ENCODE measurements around the gene EXOC3L1. TPM values are rescaled to one million over a fixed set of nuclear protein-coding genes. Genes with fewer than 3 reads are reported as not detected.

EXOC3L1 gene
- total and polyA plus RNA-seq, 12 donors: 1.8 to 8.8 (median 3.2) TPM

- Histone ChIP-seq H3K36me3 (peaks cover 0 to 52% (median 21%) of the 10 kb centered on the region in 9 donors), H3K4me3 (peak overlapping the region in 7 of 10 donors; percentile 60 to 84 (median 67)), H3K27ac (peak overlapping the region in 5 of 10 donors; percentile 64 to 89 (median 86)), H3K9me3 (no peaks in the 10 kb centered on the region), H3K4me1 (peaks cover 2 to 22% (median 13%) of the 10 kb centered on the region in 9 donors), H3K27me3 (peaks cover 0 to 30% (median 0%) of the 10 kb centered on the region in 7 donors)
- TF ChIP-seq CTCF (IDR thresholded peaks at IDR 0.05): peak in 1 of 9 donors; percentile 12
- 62 to 68% methylated on average over 77 of the region's 77 CpGs for WGBS, 2 donors
- intact Hi-C loops (cut with DNase I): loop anchor here in 5 of 10 donors (2.0 to 10.0 kb wide), 5 partner anchors 35 to 172 kb away; no protein-coding TSS in a partner anchor
- ATAC-seq: no peak
- DNase-seq: no peak
These were observed 40.5 kb downstream of the EXOC3L1 start for GRCh38 chr16:67149276-67150046.

- intact Hi-C loops (cut with DNase I): no loop called here
- Histone ChIP-seq H3K36me3 (peaks cover 0 to 59% (median 27%) of the 10 kb centered on the region in 9 donors), H3K4me1 (peaks cover 2 to 22% (median 13%) of the 10 kb centered on the region in 9 donors), H3K4me3 (no peak overlapping the region), H3K9me3 (no peaks in the 10 kb centered on the region), H3K27ac (no peak overlapping the region), H3K27me3 (peaks cover 0 to 30% (median 0%) of the 10 kb centered on the region in 7 donors)
- ATAC-seq: no peak
- WGBS, 2 donors: 90 to 91% methylated on average over 11 of the region's 11 CpGs
- no peak for DNase-seq
- no peak for TF ChIP-seq CTCF (IDR thresholded peaks at IDR 0.05)
These were observed 41.2 kb downstream of the EXOC3L1 start for GRCh38 chr16:67148656-67149275.

GRCh38 chr16:67148221-67148620 is 41.7 kb downstream of the EXOC3L1 start:
- ATAC-seq: no peak
- H3K9me3 ChIP-seq: no peaks in the 10 kb centered on the region
- peaks cover 0 to 64% (median 28%) of the 10 kb centered on the region in 9 donors for H3K36me3 ChIP-seq
- intact Hi-C loops (cut with DNase I): no loop called here
- no peak for DNase-seq
- no peak overlapping the region for H3K27ac ChIP-seq
- H3K4me1 ChIP-seq: peaks cover 2 to 22% (median 13%) of the 10 kb centered on the region in 9 donors
- TF ChIP-seq CTCF (IDR thresholded peaks at IDR 0.05): no peak
- peaks cover 0 to 30% (median 0%) of the 10 kb centered on the region in 7 donors for H3K27me3 ChIP-seq
- 96 to 97% methylated on average over 2 of the region's 2 CpGs for WGBS, 2 donors
- H3K4me3 ChIP-seq: no peak overlapping the region

- intact Hi-C loops (cut with DNase I): no loop called here
- H3K36me3 ChIP-seq: peaks cover 0 to 71% (median 34%) of the 10 kb centered on the region in 9 donors
These were observed 42.3 kb downstream of the EXOC3L1 start for GRCh38 chr16:67147437-67148140.

More at GRCh38 chr16:67147437-67148140, 42.3 kb downstream of the EXOC3L1 start:
- Histone ChIP-seq H3K27ac (no peak overlapping the region), H3K4me1 (peaks cover 2 to 22% (median 13%) of the 10 kb centered on the region in 9 donors), H3K27me3 (peaks cover 0 to 30% (median 0%) of the 10 kb centered on the region in 7 donors), H3K4me3 (no peak overlapping the region), H3K9me3 (no peaks in the 10 kb centered on the region)
- TF ChIP-seq CTCF (IDR thresholded peaks at IDR 0.05): no peak
- WGBS, 2 donors: 96 to 98% methylated on average over 4 of the region's 4 CpGs
- DNase-seq: no peak
- no peak for ATAC-seq

All from heart right ventricle (tissue), 16 donors.